ENCODE measurements around the gene ADAP1. TPM values are rescaled to one million over a fixed set of nuclear protein-coding genes. Genes with fewer than 3 reads are reported as not detected.

ADAP1 gene
- total and polyA plus RNA-seq, 2 experiments from 2014 or later: 0.24 to 1.1 TPM

DNA sequence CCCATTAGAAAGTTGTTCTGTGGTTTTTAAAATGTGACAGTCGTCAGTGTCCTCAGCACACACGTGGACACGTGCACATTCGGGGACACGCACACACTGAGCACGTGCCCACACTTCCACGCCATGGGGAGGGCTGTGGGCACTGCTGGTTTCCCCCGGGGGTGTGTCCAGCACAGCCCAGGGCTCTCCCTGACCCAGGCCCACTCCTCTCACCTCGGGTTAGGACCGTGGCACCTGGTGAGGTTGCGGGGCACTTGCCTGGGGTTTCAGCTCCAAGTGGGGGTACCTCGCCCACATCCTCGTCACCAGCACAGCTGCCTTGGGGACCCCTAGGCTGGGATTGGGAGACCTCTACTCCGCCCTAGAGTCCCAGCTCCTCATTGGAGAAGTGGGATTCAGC lies 57.4 kb downstream of the ADAP1 start:
- no peaks in the 10 kb centered on the region for H3K4me1 ChIP-seq (ENCODE audit: insufficient read depth)
- H3K27ac ChIP-seq: no peak overlapping the region
- TF ChIP-seq EZH2 (IDR thresholded peaks at IDR 0.05; ENCODE audit: insufficient read depth, poor library complexity, severe bottlenecking) (no peak), EZH2phosphoT487 (IDR thresholded peaks at IDR 0.05; ENCODE audit: insufficient read depth, low read depth) (no peak)
- H3K79me2 ChIP-seq (ENCODE audit: insufficient read depth): no peaks in the 10 kb centered on the region
- no peak overlapping the region for H3K4me3 ChIP-seq
- no peaks in the 10 kb centered on the region for H3K9me3 ChIP-seq (ENCODE audit: low read depth)
- no peaks in the 10 kb centered on the region for H4K20me1 ChIP-seq (ENCODE audit: insufficient read depth)
- no peak for DNase-seq
- no peak overlapping the region for H3K9ac ChIP-seq
- 88 to 89% methylated on average over 14 of the region's 14 CpGs for WGBS, 2 experiments (ENCODE audit: low coverage in 1 of 2, low lambda C conversion rate in 2 of 2, missing lambda C conversion rate in 2 of 2)
- no peaks in the 10 kb centered on the region for H3K27me3 ChIP-seq (replicated peaks; ENCODE audit: insufficient read depth)
- in situ Hi-C loops (cut with MboI): no loop called here
- H3K9me2 ChIP-seq (ENCODE audit: insufficient read depth): no peaks in the 10 kb centered on the region
- no peak overlapping the region for H3K4me2 ChIP-seq (ENCODE audit: unreplicated experiment)
- no peaks in the 10 kb centered on the region; the same call in 1 of the 2 replicates for H3K36me3 ChIP-seq (ENCODE audit: low read depth)
- H2AFZ ChIP-seq: no peak overlapping the region
- no peaks in the 10 kb centered on the region for H3F3A ChIP-seq (ENCODE audit: insufficient read depth)

DNA sequence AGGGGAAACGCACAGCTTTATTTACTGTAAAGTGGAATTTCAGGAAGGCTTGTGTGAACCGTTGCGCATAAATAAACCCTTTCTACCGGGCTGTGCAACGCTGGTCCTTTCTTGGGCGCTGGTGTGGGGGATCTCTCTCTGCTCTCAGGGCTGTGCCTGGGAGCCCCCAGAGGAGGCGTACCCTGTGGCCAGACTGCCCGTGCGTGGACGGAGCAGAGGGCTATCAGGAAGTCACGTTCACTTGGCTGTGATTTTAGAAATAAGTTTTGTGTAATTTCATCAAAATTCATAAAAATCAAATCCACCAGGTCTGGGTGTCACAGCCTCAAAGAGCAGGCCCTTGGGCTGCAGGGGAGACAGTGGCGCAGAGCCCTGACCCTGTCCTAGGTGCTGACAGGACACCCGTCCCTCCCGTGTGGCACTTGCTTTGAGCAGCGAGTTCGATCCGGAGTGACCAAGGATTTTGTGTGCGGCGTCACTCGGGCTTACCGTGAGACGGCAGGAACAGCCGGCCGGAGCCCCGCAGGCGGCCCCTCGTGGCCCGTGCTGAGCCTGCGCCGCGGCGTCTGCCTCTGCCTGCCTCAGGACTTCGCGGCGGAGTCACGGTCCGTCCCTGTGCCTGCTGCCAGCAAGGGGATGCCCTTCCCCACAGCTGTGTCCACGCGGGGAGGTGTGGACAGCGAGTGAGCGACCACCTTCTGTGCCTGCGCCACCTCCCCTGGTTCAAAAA lies 58.0 kb downstream of the ADAP1 start:
- Histone ChIP-seq H3K4me2 (ENCODE audit: unreplicated experiment) (no peak overlapping the region), H3K27me3 (replicated peaks; ENCODE audit: insufficient read depth) (no peaks in the 10 kb centered on the region), H3K4me3 (no peak overlapping the region), H3K27ac (no peak overlapping the region), H3K9me3 (ENCODE audit: low read depth) (no peaks in the 10 kb centered on the region), H3K9me2 (ENCODE audit: insufficient read depth) (no peaks in the 10 kb centered on the region), H3K9ac (no peak overlapping the region), H4K20me1 (ENCODE audit: insufficient read depth) (no peaks in the 10 kb centered on the region), H3K36me3 (ENCODE audit: low read depth) (no peaks in the 10 kb centered on the region; the same call in 1 of the 2 replicates), H2AFZ (no peak overlapping the region), H3K79me2 (ENCODE audit: insufficient read depth) (no peaks in the 10 kb centered on the region), H3F3A (ENCODE audit: insufficient read depth) (no peaks in the 10 kb centered on the region), H3K4me1 (ENCODE audit: insufficient read depth) (no peaks in the 10 kb centered on the region)
- 94 to 96% methylated on average over 42 of the region's 42 CpGs for whole genome bisulfite sequencing, 2 experiments (ENCODE audit: low coverage in 1 of 2, low lambda C conversion rate in 2 of 2, missing lambda C conversion rate in 2 of 2)
- TF ChIP-seq EZH2phosphoT487 (IDR thresholded peaks at IDR 0.05; ENCODE audit: insufficient read depth, low read depth) (no peak), EZH2 (IDR thresholded peaks at IDR 0.05; ENCODE audit: insufficient read depth, poor library complexity, severe bottlenecking) (no peak)
- no peak for DNase-seq
- in situ Hi-C loops (cut with MboI): no loop called here

DNA sequence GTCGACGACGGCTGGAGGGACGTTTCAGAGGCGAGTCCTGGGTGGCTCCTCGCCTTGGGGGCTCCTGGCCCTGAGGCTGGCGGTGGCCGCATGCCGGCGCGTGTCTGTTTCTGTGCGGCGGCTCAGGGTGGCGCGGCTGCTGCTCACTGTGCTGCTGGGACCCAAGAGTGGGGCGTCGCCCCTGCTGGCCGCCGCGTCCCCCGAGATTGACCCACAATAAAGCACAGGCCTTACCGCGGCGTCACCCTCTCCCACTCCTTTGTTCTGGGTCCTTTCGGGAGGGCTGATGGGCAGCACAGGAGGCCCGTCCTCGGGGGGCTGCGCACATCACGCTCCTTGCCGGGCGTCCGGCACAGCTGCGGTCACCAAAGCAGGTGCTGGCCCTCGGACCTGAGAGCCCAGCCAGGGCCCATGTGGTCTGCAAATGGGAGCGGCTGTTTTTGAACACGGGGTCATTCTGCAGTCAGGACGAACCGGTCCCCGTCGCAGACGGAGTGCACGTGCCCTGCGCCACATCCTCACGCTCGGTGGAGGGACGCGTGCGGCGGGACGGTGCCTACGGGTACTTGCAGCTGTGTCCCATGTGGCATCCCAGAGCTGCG lies 58.9 kb downstream of the ADAP1 start:
- H4K20me1 ChIP-seq (ENCODE audit: insufficient read depth): no peaks in the 10 kb centered on the region
- no peaks in the 10 kb centered on the region for H3K9me3 ChIP-seq (ENCODE audit: low read depth)
- DNase-seq: no peak
- H3K36me3 ChIP-seq (ENCODE audit: low read depth): no peaks in the 10 kb centered on the region; the same call in 1 of the 2 replicates
- no peaks in the 10 kb centered on the region for H3F3A ChIP-seq (ENCODE audit: insufficient read depth)
- no peak overlapping the region for H3K4me3 ChIP-seq
- H3K9me2 ChIP-seq (ENCODE audit: insufficient read depth): no peaks in the 10 kb centered on the region
- TF ChIP-seq EZH2 (IDR thresholded peaks at IDR 0.05; ENCODE audit: insufficient read depth, poor library complexity, severe bottlenecking) (no peak), EZH2phosphoT487 (IDR thresholded peaks at IDR 0.05; ENCODE audit: insufficient read depth, low read depth) (no peak)
- no peaks in the 10 kb centered on the region for H3K27me3 ChIP-seq (replicated peaks; ENCODE audit: insufficient read depth)
- H3K4me2 ChIP-seq (ENCODE audit: unreplicated experiment): no peak overlapping the region
- no peak overlapping the region for H3K9ac ChIP-seq
- H2AFZ ChIP-seq: no peak overlapping the region
- H3K79me2 ChIP-seq (ENCODE audit: insufficient read depth): no peaks in the 10 kb centered on the region
- H3K4me1 ChIP-seq (ENCODE audit: insufficient read depth): no peaks in the 10 kb centered on the region
- in situ Hi-C loops (cut with MboI): no loop called here
- no peak overlapping the region for H3K27ac ChIP-seq
- WGBS, 2 experiments (ENCODE audit: low coverage in 1 of 2, low lambda C conversion rate in 2 of 2, missing lambda C conversion rate in 2 of 2): 94% methylated on average over 43 to 52 of the region's 52 CpGs

DNA sequence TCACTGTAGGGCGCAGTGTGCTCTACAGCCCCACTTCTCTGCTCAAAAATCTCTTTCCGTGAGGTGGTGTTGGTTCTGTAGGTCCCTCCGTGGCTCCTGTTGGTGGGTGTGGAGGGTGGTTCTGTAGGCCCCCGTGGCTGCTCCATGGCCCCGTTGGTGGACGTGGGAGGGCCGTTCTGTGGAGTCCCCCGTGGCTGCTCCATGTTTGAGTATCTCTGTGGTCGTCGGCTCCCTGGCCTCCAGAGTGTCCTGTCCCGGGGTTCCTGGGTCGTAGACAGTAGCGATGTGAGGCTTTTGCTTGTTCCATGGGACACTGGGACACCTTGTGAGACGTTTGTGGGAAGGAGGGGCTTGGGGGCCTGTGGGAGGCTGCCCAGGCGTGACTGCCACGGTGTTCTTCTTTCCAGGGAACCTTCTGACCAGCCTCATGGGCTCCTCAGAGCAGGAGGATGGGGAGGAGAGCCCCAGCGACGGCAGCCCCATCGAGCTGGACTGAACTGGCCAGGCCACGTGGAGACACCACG lies 59.5 kb downstream of the ADAP1 start:
- H3K79me2 ChIP-seq (ENCODE audit: insufficient read depth): no peaks in the 10 kb centered on the region
- no peak overlapping the region for H3K9ac ChIP-seq
- DNase-seq: no peak
- WGBS, 2 experiments (ENCODE audit: low coverage in 1 of 2, low lambda C conversion rate in 2 of 2, missing lambda C conversion rate in 2 of 2): 91 to 92% methylated on average over 21 of the region's 21 CpGs
- H2AFZ ChIP-seq: no peak overlapping the region
- no peaks in the 10 kb centered on the region for H4K20me1 ChIP-seq (ENCODE audit: insufficient read depth)
- H3K4me3 ChIP-seq: no peak overlapping the region
- no peaks in the 10 kb centered on the region for H3K9me2 ChIP-seq (ENCODE audit: insufficient read depth)
- H3K4me1 ChIP-seq (ENCODE audit: insufficient read depth): no peaks in the 10 kb centered on the region
- TF ChIP-seq EZH2 (IDR thresholded peaks at IDR 0.05; ENCODE audit: insufficient read depth, poor library complexity, severe bottlenecking): no peak
- no peak for TF ChIP-seq EZH2phosphoT487 (IDR thresholded peaks at IDR 0.05; ENCODE audit: insufficient read depth, low read depth)
- in situ Hi-C loops (cut with MboI): no loop called here
- no peaks in the 10 kb centered on the region; the same call in 1 of the 2 replicates for H3K36me3 ChIP-seq (ENCODE audit: low read depth)
- H3F3A ChIP-seq (ENCODE audit: insufficient read depth): no peaks in the 10 kb centered on the region
- no peak overlapping the region for H3K27ac ChIP-seq
- no peaks in the 10 kb centered on the region for H3K27me3 ChIP-seq (replicated peaks; ENCODE audit: insufficient read depth)
- H3K4me2 ChIP-seq (ENCODE audit: unreplicated experiment): no peak overlapping the region
- H3K9me3 ChIP-seq (ENCODE audit: low read depth): no peaks in the 10 kb centered on the region
